Activated CD4-positive, CD25-positive, alpha-beta regulatory T cell treated with anti-CD3 and anti-CD28 coated beads, Interleukin-2, amount 50 U/mL, for 72 hours (primary cell): ENCODE results near the gene MORC2.

Source experiments
- DNase-seq: peaks from one replicate; pipeline ENCODE4 v3.0.0; 2021

MORC2 gene

GRCh38 chr22:30884211-30885000 lies 84.2 kb downstream of the MORC2 start:
- no peak for DNase-seq

- DNase-seq, result no peak
Observed at GRCh38 chr22:30883586-30884145, 84.9 kb downstream of the MORC2 start.

- no peak for DNase-seq
Observed at GRCh38 chr22:30882974-30883533, 85.5 kb downstream of the MORC2 start.

GRCh38 chr22:30882184-30882717 lies 86.3 kb downstream of the MORC2 start:
- DNase-seq, result no peak

GRCh38 chr22:30881361-30882183 lies 87.0 kb downstream of the MORC2 start:
- no peak for DNase-seq

- no peak for DNase-seq
Observed at GRCh38 chr22:30880847-30881246, 87.7 kb downstream of the MORC2 start.

GRCh38 chr22:30880181-30880601 lies 88.4 kb downstream of the MORC2 start:
- no peak for DNase-seq

GRCh38 chr22:30879415-30879797 lies 89.2 kb downstream of the MORC2 start:
- no peak for DNase-seq

GRCh38 chr22:30878516-30879414 lies 89.8 kb downstream of the MORC2 start:
- DNase-seq, result no peak

- DNase-seq, result no peak
Observed at GRCh38 chr22:30877662-30878515, 90.7 kb downstream of the MORC2 start.

- DNase-seq, result no peak
Observed at GRCh38 chr22:30876915-30877553, 91.5 kb downstream of the MORC2 start.

- DNase-seq, result no peak
Observed at GRCh38 chr22:30876221-30876751, 92.3 kb downstream of the MORC2 start.

- DNase-seq, result no peak
Observed at GRCh38 chr22:30875481-30876215, 92.9 kb downstream of the MORC2 start.
